HUES6 (cell line): ENCODE measurements around the gene FERMT2.
"Not testable (repeated sequence)": the region's sequence is repeated elsewhere in the genome, so short reads cannot be mapped to it uniquely, and the experiment has no call there.

ENCODE experiments used
- H3K27ac ChIP-seq: 2 replicates; pipeline ENCODE4 v1.7.0; 2013; ENCODE audit warnings: low read depth, mild to moderate bottlenecking, low read length, inconsistent platforms
- H3K27me3 ChIP-seq: 2 replicates; pipeline ENCODE4 v1.6.1; 2013; ENCODE audit warnings: low read length; ENCODE audit not compliant: control insufficient read depth, insufficient read depth
- H3K36me3 ChIP-seq: 2 replicates; pipeline ENCODE4 v1.6.1; 2013; ENCODE audit warnings: low read length; ENCODE audit not compliant: control insufficient read depth, insufficient read depth
- H3K4me1 ChIP-seq: 2 replicates; pipeline ENCODE4 v1.6.1; 2013; ENCODE audit warnings: low read length; ENCODE audit not compliant: control insufficient read depth, insufficient read depth
- H3K4me3 ChIP-seq: 2 replicates; pipeline ENCODE4 v1.5.1; 2013; ENCODE audit warnings: low read depth, low read length
- H3K9ac ChIP-seq: one replicate; pipeline ENCODE4 v1.6.1; 2013; ENCODE audit warnings: mild to moderate bottlenecking, low read length
- H3K9me3 ChIP-seq: 2 replicates; pipeline ENCODE4 v1.6.1; 2013; ENCODE audit warnings: low read depth, low read length; ENCODE audit not compliant: control insufficient read depth, insufficient read depth

Gene FERMT2

DNA sequence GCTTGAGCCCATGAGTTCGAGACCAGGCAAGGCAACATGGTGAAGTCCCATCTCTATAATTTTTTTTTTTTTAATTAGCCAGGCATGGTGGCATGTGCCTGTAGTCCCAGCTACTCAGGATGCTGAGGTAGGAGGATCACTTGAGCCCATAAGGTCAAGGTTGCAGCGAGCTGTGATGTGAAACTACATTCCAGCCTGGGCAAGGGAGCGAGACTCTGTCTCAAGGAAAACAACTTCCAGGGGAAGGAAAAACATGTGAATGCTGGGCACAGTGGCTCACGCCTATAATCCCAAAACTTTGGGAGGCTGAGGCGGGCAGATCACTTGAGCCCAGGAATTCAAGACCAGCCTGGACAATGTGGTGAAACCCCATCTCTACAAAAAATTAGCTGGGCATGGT lies 30.4 kb downstream of the FERMT2 start:
- H3K9ac ChIP-seq, H3K4me3 ChIP-seq, H3K27me3 ChIP-seq, H3K9me3 ChIP-seq, H3K27ac ChIP-seq: not testable (repeated sequence)
- peaks cover 27% of the 10 kb centered on the region for H3K4me1 ChIP-seq
- H3K36me3 ChIP-seq, result peaks cover 35% of the 10 kb centered on the region

DNA sequence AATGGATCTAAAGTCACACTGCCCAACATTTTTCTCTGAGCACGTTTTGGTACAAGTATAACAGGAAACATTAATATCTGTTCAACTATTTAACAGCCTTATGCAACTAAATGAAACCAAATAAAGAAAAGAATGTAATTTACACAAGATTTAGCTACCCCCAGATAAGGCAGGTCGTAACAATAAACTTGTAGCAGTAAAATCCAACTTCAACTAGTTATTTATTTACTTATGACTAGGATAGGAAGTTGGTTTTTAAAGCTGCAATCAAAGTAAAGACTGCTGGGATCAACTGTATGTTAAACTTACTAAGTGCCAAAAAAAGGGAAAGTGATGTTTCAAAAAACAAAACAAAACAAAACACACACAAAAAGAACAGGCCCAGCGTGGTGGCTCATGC lies 30.9 kb downstream of the FERMT2 start:
- H3K9me3 ChIP-seq, result no peaks in the 10 kb centered on the region
- H3K4me3 ChIP-seq, result no peak overlapping the region
- H3K36me3 ChIP-seq, result peaks cover 36% of the 10 kb centered on the region
- no peak overlapping the region for H3K9ac ChIP-seq
- H3K27ac ChIP-seq, result no peak overlapping the region
- peaks cover 27% of the 10 kb centered on the region for H3K4me1 ChIP-seq
- no peaks in the 10 kb centered on the region for H3K27me3 ChIP-seq

DNA sequence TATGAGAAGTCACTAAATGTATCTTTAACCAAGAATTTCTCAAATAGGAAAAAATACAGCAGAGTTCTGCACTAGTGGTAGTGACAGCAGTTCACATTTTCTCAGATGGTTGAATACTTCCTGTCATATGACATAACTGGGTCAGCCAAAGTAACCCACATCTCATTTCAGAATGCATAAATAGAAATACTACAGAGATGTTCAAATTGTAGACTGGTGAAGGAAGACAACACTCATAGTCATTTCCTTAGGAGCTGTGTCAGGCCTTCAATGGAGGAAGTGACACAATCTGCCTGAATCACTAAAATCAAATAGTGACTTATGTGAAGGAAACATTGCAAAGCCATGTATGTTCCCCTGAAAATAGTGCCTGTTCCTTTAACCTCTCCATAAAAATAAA lies 32.4 kb downstream of the FERMT2 start:
- H3K4me1 ChIP-seq, result peaks cover 15% of the 10 kb centered on the region
- H3K9me3 ChIP-seq, result no peaks in the 10 kb centered on the region
- H3K27ac ChIP-seq, result no peak overlapping the region
- H3K27me3 ChIP-seq, result no peaks in the 10 kb centered on the region
- H3K4me3 ChIP-seq, result no peak overlapping the region
- peaks cover 36% of the 10 kb centered on the region for H3K36me3 ChIP-seq
- H3K9ac ChIP-seq, result no peak overlapping the region

GRCh38 chr14:52917735-52918134 lies 33.1 kb downstream of the FERMT2 start:
- Histone ChIP-seq H3K27me3 (no peaks in the 10 kb centered on the region), H3K4me3 (no peak overlapping the region), H3K9me3 (no peaks in the 10 kb centered on the region), H3K36me3 (peaks cover 36% of the 10 kb centered on the region), H3K4me1 (peaks cover 11% of the 10 kb centered on the region), H3K9ac (no peak overlapping the region), H3K27ac (no peak overlapping the region)

DNA sequence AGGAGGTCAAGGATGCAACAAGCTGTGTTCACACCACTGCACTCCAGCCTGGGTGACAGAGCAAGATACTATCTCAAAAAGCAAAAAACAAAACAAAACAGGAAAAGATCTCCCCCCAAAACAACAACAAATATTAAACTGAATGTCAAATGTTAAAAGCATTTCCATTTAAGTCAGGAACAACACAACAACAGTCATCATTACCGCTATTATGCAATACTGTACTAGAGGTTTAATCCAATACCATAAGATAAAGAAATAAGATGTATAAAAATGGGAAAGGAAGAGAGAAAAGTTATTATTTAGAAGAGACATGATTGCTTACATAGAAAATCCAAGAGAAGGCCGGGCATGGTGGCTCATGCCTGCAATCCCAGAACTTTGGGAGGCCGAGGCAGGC lies 36.6 kb downstream of the FERMT2 start:
- Histone ChIP-seq H3K36me3 (peaks cover 40% of the 10 kb centered on the region), H3K27ac (no peak overlapping the region), H3K4me1 (no peaks in the 10 kb centered on the region), H3K9ac (no peak overlapping the region), H3K4me3 (no peak overlapping the region), H3K27me3 (no peaks in the 10 kb centered on the region), H3K9me3 (no peaks in the 10 kb centered on the region)

DNA sequence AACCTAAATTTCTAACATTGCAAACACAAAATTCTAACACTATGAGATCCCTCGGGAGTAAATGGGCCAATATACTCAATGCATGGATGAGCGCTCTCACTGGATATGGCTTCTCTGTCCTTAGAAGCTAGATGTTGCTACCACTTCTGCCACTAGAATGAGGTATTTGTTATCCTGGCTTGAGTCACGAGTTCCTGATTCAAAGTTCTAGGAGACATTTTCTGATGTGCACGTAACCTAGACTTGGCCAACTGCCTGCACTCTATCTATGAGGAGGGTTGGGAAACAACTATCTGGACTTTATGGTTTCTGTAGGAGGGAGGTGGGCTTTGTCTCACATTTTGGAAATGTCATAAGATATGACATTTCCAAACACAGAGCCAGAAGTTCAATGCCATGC lies 37.6 kb downstream of the FERMT2 start:
- H3K36me3 ChIP-seq, result peaks cover 38% of the 10 kb centered on the region
- no peaks in the 10 kb centered on the region for H3K4me1 ChIP-seq
- H3K4me3 ChIP-seq, result no peak overlapping the region
- no peaks in the 10 kb centered on the region for H3K27me3 ChIP-seq
- no peak overlapping the region for H3K27ac ChIP-seq
- H3K9ac ChIP-seq, result no peak overlapping the region
- no peaks in the 10 kb centered on the region for H3K9me3 ChIP-seq

GRCh38 chr14:52911904-52912303 lies 38.9 kb downstream of the FERMT2 start:
- no peak overlapping the region for H3K9ac ChIP-seq
- peaks cover 24% of the 10 kb centered on the region for H3K36me3 ChIP-seq
- no peak overlapping the region for H3K27ac ChIP-seq

GRCh38 chr14:52910572-52910971 lies 40.3 kb downstream of the FERMT2 start:
- H3K27ac ChIP-seq, result no peak overlapping the region
- peaks cover 13% of the 10 kb centered on the region for H3K36me3 ChIP-seq
- no peaks in the 10 kb centered on the region for H3K27me3 ChIP-seq
- H3K4me3 ChIP-seq, result no peak overlapping the region
- no peaks in the 10 kb centered on the region for H3K4me1 ChIP-seq
- H3K9ac ChIP-seq, result no peak overlapping the region
- no peaks in the 10 kb centered on the region for H3K9me3 ChIP-seq

More at GRCh38 chr14:52911904-52912303, 38.9 kb downstream of the FERMT2 start:
- Histone ChIP-seq H3K27me3 (no peaks in the 10 kb centered on the region), H3K4me3 (no peak overlapping the region), H3K4me1 (no peaks in the 10 kb centered on the region), H3K9me3 (no peaks in the 10 kb centered on the region)

- Histone ChIP-seq H3K36me3 (peaks cover 11% of the 10 kb centered on the region), H3K4me3 (no peak overlapping the region), H3K27ac (no peak overlapping the region), H3K9ac (no peak overlapping the region), H3K4me1 (0 out of 2 replicates have a peak, but pooled peaks cover 2% of the 10 kb centered on the region), H3K27me3 (no peaks in the 10 kb centered on the region), H3K9me3 (no peaks in the 10 kb centered on the region)
Measured at GRCh38 chr14:52907949-52908348, 42.9 kb downstream of the FERMT2 start.

DNA sequence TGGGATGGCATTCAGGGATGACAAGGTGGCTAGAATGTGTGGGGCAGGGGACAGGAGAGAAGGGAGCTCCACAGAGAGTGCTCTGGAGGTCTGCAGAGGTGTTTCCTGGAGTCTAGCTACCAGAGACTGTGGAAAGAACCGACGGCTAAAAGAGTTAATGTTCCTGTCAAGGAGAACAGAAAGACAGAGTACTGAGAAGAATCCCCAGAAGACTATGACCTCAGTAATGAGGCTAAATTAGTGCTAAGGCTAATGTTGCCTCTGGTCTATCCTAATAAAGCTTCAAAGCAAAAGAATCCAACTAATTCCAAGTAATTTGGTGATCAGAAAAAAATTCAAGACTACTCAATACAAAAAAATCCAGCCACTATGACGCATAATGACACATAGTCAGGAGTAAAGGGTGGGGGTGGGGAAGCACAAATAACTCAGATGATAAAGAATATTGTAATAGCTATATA lies 44.7 kb downstream of the FERMT2 start:
- no peak overlapping the region for H3K4me3 ChIP-seq

GRCh38 chr14:52902971-52903619 lies 47.8 kb downstream of the FERMT2 start:
- H3K9me3 ChIP-seq, result no peaks in the 10 kb centered on the region
- H3K9ac ChIP-seq, result no peak overlapping the region
- no peak overlapping the region for H3K27ac ChIP-seq
- H3K27me3 ChIP-seq, result no peaks in the 10 kb centered on the region
- no peaks in the 10 kb centered on the region; the same call in 1 of the 2 replicates for H3K36me3 ChIP-seq
- H3K4me1 ChIP-seq, result peaks cover 10% of the 10 kb centered on the region; the same call in 1 of the 2 replicates
- H3K4me3 ChIP-seq, result no peak overlapping the region

More for the DNA sequence above, 44.7 kb downstream of the FERMT2 start:
- peaks cover 11% of the 10 kb centered on the region for H3K36me3 ChIP-seq
- peaks cover 10% of the 10 kb centered on the region; the same call in 1 of the 2 replicates for H3K4me1 ChIP-seq
- H3K9me3 ChIP-seq, result no peaks in the 10 kb centered on the region
- no peak overlapping the region for H3K9ac ChIP-seq
- H3K27me3 ChIP-seq, result no peaks in the 10 kb centered on the region
- H3K27ac ChIP-seq, result no peak overlapping the region
